Liver (tissue), 9 donors: Measurements from ENCODE around the gene MUC13. TPM values are rescaled to one million over a fixed set of nuclear protein-coding genes. Genes with fewer than 3 reads are reported as not detected.

Experiments used
- DNase-seq: peaks from one replicate; pipeline ENCODE4 v3.0.0-alpha.2; 2017; ENCODE audit warnings: low spot score
- H3K27ac ChIP-seq, 2 donors: one replicate each; pipeline ENCODE4 v1.7.0; 2013; ENCODE audit warnings: inconsistent platforms in 2 of 2, low read length in 2 of 2, control low read depth in 1 of 2, low read depth in 1 of 2, mild to moderate bottlenecking in 1 of 2
- H3K27me3 ChIP-seq, 4 donors: one replicate each; pipeline versions ENCODE4 v1.6.1 to v1.7.0; 2013; ENCODE audit warnings: low read length in 3 of 4, inconsistent platforms in 1 of 4, mild to moderate bottlenecking in 1 of 4, moderate library complexity in 1 of 4; ENCODE audit not compliant: control insufficient read depth in 4 of 4, insufficient read depth in 4 of 4
- H3K36me3 ChIP-seq, 4 donors: one replicate each; pipeline versions ENCODE4 v1.6.1 to v1.7.0; 2013; ENCODE audit warnings: low read length in 3 of 4, mild to moderate bottlenecking in 3 of 4, low read depth in 1 of 4, moderate library complexity in 1 of 4; ENCODE audit not compliant: control insufficient read depth in 4 of 4, insufficient read depth in 3 of 4
- H3K4me1 ChIP-seq, 4 donors: one replicate each; pipeline versions ENCODE4 v1.6.1 to v1.7.0; 2013; ENCODE audit warnings: low read length in 3 of 4, mild to moderate bottlenecking in 3 of 4, moderate library complexity in 1 of 4; ENCODE audit not compliant: control insufficient read depth in 4 of 4, insufficient read depth in 4 of 4
- H3K4me3 ChIP-seq, 3 donors: one replicate each; pipeline versions ENCODE4 v1.6.1 to v1.7.0; 2013; ENCODE audit warnings: low read length in 3 of 3, control low read depth in 1 of 3, low read depth in 1 of 3, mild to moderate bottlenecking in 1 of 3
- H3K9ac ChIP-seq, 2 donors: one replicate each; pipeline ENCODE4 v1.7.0; 2013; ENCODE audit warnings: low read length in 2 of 2, mild to moderate bottlenecking in 2 of 2, moderate library complexity in 2 of 2, control low read depth in 1 of 2, low read depth in 1 of 2
- H3K9me3 ChIP-seq, 4 donors: one replicate each; pipeline versions ENCODE4 v1.6.1 to v1.7.0; 2013; ENCODE audit warnings: low read length in 3 of 4; ENCODE audit not compliant: control insufficient read depth in 4 of 4
- ATF3 ChIP-seq: IDR thresholded peaks from 2 replicates; pipeline ENCODE4 v1.6.1; 2016; ENCODE audit warnings: antibody characterized with exemption
- CTCF ChIP-seq: fragments of 150-350 bp; IDR thresholded peaks from 2 replicates; pipeline ENCODE4 v1.5.1; 2017; ENCODE audit warnings: improper control_type of control experiment, low read depth, low read length; ENCODE audit not compliant: missing input control
- EGR1 ChIP-seq, 2 donors: IDR thresholded peaks; 2 replicates each; pipeline ENCODE4 v1.6.1; 2016 to 2018; ENCODE audit warnings: antibody characterized with exemption in 2 of 2, low read depth in 2 of 2
- FOXA1 ChIP-seq: IDR thresholded peaks from 2 replicates; pipeline ENCODE4 v1.6.1; 2016; ENCODE audit warnings: antibody characterized with exemption
- FOXA2 ChIP-seq: IDR thresholded peaks from 2 replicates; pipeline ENCODE4 v1.6.1; 2016; ENCODE audit warnings: antibody characterized with exemption
- GABPA ChIP-seq, 2 donors: IDR thresholded peaks in 1 of 2; conservative IDR thresholded peaks in 1 of 2; 2 replicates each; pipeline ENCODE4 v1.6.1; 2016; ENCODE audit warnings: antibody characterized with exemption in 2 of 2, mild to moderate bottlenecking in 1 of 2, moderate library complexity in 1 of 2
- HNF4A ChIP-seq, 2 donors: conservative IDR thresholded peaks; 2 replicates each; pipeline ENCODE4 v1.6.1; 2016; ENCODE audit warnings: antibody characterized with exemption in 2 of 2, mild to moderate bottlenecking in 2 of 2
- HNF4G ChIP-seq: IDR thresholded peaks from 2 replicates; pipeline ENCODE4 v1.6.1; 2016; ENCODE audit warnings: antibody characterized with exemption
- JUND ChIP-seq, 2 donors: IDR thresholded peaks; 2 replicates each; pipeline ENCODE4 v1.6.1; 2016; ENCODE audit warnings: antibody characterized with exemption in 2 of 2
- MAX ChIP-seq: IDR thresholded peaks from 2 replicates; pipeline ENCODE4 v1.6.1; 2016; ENCODE audit warnings: antibody characterized with exemption
- NR2F2 ChIP-seq: IDR thresholded peaks from 2 replicates; pipeline ENCODE4 v1.6.1; 2016; ENCODE audit warnings: antibody characterized with exemption
- RAD21 ChIP-seq, 2 donors: IDR thresholded peaks; 2 replicates each; pipeline ENCODE4 v1.6.1; 2016; ENCODE audit warnings: antibody characterized with exemption in 2 of 2, mild to moderate bottlenecking in 2 of 2
- REST ChIP-seq: IDR thresholded peaks from 2 replicates; pipeline ENCODE4 v1.6.1; 2016; ENCODE audit warnings: antibody characterized with exemption, mild to moderate bottlenecking
- RXRA ChIP-seq, 2 donors: IDR thresholded peaks; 2 replicates each; pipeline ENCODE4 v1.6.1; 2017 to 2018; ENCODE audit warnings: antibody characterized with exemption in 2 of 2, mild to moderate bottlenecking in 1 of 2
- SP1 ChIP-seq: IDR thresholded peaks from 2 replicates; pipeline ENCODE4 v1.6.1; 2018; ENCODE audit warnings: antibody characterized with exemption, mild to moderate bottlenecking
- TAF1 ChIP-seq: conservative IDR thresholded peaks from 2 replicates; pipeline ENCODE4 v1.6.1; 2016; ENCODE audit warnings: antibody characterized with exemption, mild to moderate bottlenecking
- YY1 ChIP-seq: IDR thresholded peaks from 2 replicates; pipeline ENCODE4 v1.6.1; 2016; ENCODE audit warnings: antibody characterized with exemption, mild to moderate bottlenecking
- ZBTB33 ChIP-seq: IDR thresholded peaks from 2 replicates; pipeline ENCODE4 v1.6.1; 2016; ENCODE audit warnings: antibody characterized with exemption
- WGBS: extraction: QIAGEN DNeasy Blood & Tissue Kit; methylation state at CpG from one replicate; pipeline ENCODE4 v1.1.7; 2013; 5-methylcytosine and 5-hydroxymethylcytosine counted together
- polyA plus RNA-seq, 2 donors: library from polyadenylated mRNA; stranded (reverse) in 1 of 2; unstranded in 1 of 2; fragments of 200-250 nt in 1 of 2; fragments of >200 nt in 1 of 2; fragmentation: Nextera tagmentation in 1 of 2; extraction: Ambion mirVana in 1 of 2; gene quantifications; one replicate each; pipeline versions ENCODE4 v1.2.1 to v1.2.3, GENCODE V29; 2013 to 2015
- total RNA-seq, 2 donors: library from RNA; depleted of rRNA; stranded (reverse); fragments of >200 nt; gene quantifications; one replicate each; pipeline ENCODE4 v1.2.3, GENCODE V29; 2014
- donor health status: healthy.
- donor health status: healthy.
- donor health status: healthy.
- donor health status: healthy.
- donor health status: healthy.

Gene MUC13
- total and polyA plus RNA-seq, 4 donors = under 0.01 to 0.45 TPM; not detected in 2

- Histone ChIP-seq H3K4me1 (no peaks in the 10 kb centered on the region), H3K9ac (no peak overlapping the region), H3K27ac (no peak overlapping the region), H3K9me3 (no peaks in the 10 kb centered on the region), H3K36me3 (peaks cover 0 to 17% (median 7%) of the 10 kb centered on the region in 4 donors), H3K4me3 (no peak overlapping the region), H3K27me3 (no peaks in the 10 kb centered on the region)
- DNase-seq = no peak
- WGBS = 80% methylated on average over 7 of the region's 7 CpGs
- no peak for TF ChIP-seq TAF1
- TF ChIP-seq EGR1 (IDR thresholded peaks at IDR 0.05; ENCODE audit: low read depth in 2 of 2) = no peak
- no peak for TF ChIP-seq GABPA (IDR thresholded peaks at IDR 0.05 in 1 of 2, conservative IDR thresholded peaks at IDR 0.05 in 1 of 2)
- no peak for TF ChIP-seq ATF3
- TF ChIP-seq FOXA1 = no peak
- no peak for TF ChIP-seq ZBTB33
- TF ChIP-seq CTCF = no peak
- TF ChIP-seq HNF4A (conservative IDR thresholded peaks at IDR 0.05) = no peak
- no peak for TF ChIP-seq FOXA2
- no peak for TF ChIP-seq RAD21 (IDR thresholded peaks at IDR 0.05)
Observed at GRCh38 chr3:124966521-124967445, 32.2 kb upstream of the MUC13 start.

GRCh38 chr3:124965413-124965812 is 30.9 kb upstream of the MUC13 start:
- no peak for DNase-seq
- peaks cover 0 to 12% (median 6%) of the 10 kb centered on the region in 4 donors for H3K36me3 ChIP-seq
- WGBS = 95% methylated on average over 1 of the region's 1 CpG

More at GRCh38 chr3:124965413-124965812, 30.9 kb upstream of the MUC13 start:
- Histone ChIP-seq H3K27me3 (no peaks in the 10 kb centered on the region), H3K27ac (no peak overlapping the region), H3K9me3 (no peaks in the 10 kb centered on the region), H3K4me3 (no peak overlapping the region), H3K9ac (no peak overlapping the region), H3K4me1 (no peaks in the 10 kb centered on the region)
- TF ChIP-seq GABPA (IDR thresholded peaks at IDR 0.05 in 1 of 2, conservative IDR thresholded peaks at IDR 0.05 in 1 of 2) (no peak), HNF4G (no peak), RAD21 (IDR thresholded peaks at IDR 0.05) (no peak), FOXA2 (no peak), TAF1 (no peak), EGR1 (IDR thresholded peaks at IDR 0.05; ENCODE audit: low read depth in 2 of 2) (no peak), JUND (IDR thresholded peaks at IDR 0.05) (no peak), FOXA1 (no peak), YY1 (no peak), REST (no peak), SP1 (no peak), RXRA (IDR thresholded peaks at IDR 0.05) (no peak), HNF4A (conservative IDR thresholded peaks at IDR 0.05) (no peak), NR2F2 (no peak), MAX (no peak)
